Mammary epithelial cell (primary cell): Measurements from ENCODE around the gene HAGHL.

ENCODE experiments used
- CTCF ChIP-seq, 2 donors: IDR thresholded peaks in 1 of 2; conservative IDR thresholded peaks in 1 of 2; 2 replicates each; pipeline ENCODE4 v1.5.1; 2011 to 2012; ENCODE audit warnings: inconsistent platforms in 2 of 2, low read length in 2 of 2, mild to moderate bottlenecking in 2 of 2, control low read depth in 1 of 2, low read depth in 1 of 2; ENCODE audit not compliant: insufficient read depth in 1 of 2; ENCODE audit errors: extremely low read depth in 1 of 2
- EZH2 ChIP-seq: IDR thresholded peaks from 2 replicates; pipeline ENCODE4 v1.6.1; 2012; ENCODE audit warnings: low read length, inconsistent platforms, borderline replicate concordance

GRCh38 chr16:714079-714478 lies 12.8 kb upstream of the HAGHL start:
- TF ChIP-seq CTCF (conservative IDR thresholded peaks at IDR 0.05 in 1 of 2, IDR thresholded peaks at IDR 0.05 in 1 of 2; ENCODE audit: extremely low read depth in 1 of 2, insufficient read depth in 1 of 2, low read depth in 1 of 2, low read length in 2 of 2) (no peak), EZH2 (no peak)
